HG03442 (cell line): ENCODE results near the gene NDRG3.
"Not testable (repeated sequence)": the region's sequence is repeated elsewhere in the genome, so short reads cannot be mapped to it uniquely, and the experiment has no call there.

Experiments
- ATAC-seq: cut with Tn5 transposase; IDR thresholded peaks from one replicate; pipeline ENCODE4 v1.9.1; 2021; ENCODE audit warnings: mild to moderate bottlenecking, moderate library complexity; ENCODE audit not compliant: unreplicated experiment

The NDRG3 gene

DNA sequence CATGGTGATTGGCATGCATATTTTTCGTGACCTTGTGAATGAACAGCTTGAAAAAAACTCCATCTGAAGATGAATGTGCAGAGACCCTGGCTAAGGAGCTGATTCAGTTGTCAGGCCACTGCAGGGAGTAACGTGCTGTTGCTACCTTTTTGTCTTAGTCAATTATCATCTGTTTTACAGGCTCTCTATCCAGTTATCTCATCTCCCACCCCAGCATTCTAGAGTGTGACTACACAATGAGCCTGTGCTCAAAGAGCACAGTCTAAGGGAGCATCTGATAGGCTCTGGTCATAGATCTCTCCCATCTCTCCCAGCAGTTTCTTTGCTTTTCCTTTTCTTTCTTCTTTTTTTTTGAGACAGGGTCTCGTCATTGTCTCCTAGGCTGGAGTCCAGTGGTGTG, 45.5 kb downstream of the NDRG3 start:
- no peak for ATAC-seq

DNA sequence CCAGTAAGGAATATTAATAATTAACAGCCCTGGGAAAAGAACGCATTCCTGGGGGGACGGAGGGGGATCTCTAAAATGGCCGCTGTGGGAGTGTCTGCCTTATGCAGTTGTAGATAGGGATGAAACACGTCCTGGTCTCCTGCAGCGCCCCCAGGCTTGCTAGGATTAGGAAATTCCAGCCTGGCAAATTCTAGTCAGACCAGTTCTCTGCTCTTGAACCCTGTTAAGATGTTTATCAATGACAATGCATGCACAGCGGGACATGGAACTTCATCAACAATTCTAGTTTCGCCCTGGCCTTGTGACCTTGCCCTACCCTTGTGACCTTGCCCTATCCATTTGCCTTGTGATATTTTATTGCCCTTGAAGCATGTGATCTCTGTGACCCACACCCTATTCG, 50.4 kb downstream of the NDRG3 start:
- not testable (repeated sequence) for ATAC-seq

DNA sequence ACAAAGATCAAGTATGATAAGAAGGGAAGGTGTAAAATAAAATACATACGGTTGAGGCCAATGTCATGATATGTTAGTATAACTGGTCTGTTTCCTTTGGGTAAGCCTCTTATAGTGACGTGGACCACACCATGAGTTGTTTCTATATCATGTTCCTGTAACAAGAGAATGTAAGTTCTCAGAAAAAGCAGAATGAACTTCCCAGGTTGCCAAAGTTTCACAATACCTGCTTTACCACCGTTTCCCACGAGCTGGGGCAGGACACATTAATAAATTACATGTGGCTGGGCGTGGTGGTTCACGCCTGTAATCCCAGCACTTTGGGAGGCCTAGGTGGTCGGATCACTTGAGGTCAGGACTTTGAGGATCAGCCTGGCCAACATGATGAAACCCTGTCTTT, 57.3 kb downstream of the NDRG3 start:
- no peak for ATAC-seq

DNA sequence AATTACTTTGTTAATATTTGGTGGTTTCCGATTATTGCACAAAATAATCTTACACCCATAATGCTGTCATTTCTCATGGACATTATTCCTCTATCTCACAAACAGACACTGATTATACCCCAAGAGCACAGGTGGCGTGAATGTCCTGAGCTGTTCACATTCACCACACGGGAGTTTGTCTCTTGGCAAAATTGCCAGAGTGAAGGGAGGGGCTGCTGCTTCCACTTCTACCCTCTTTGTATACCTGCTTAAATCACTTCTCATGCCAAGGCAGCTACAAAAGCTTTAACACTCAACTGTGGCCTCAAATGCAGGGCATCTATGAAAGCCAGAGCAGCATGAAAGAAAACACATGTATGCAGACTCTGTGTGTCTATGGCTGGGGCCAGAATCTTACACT, 58.0 kb downstream of the NDRG3 start:
- ATAC-seq: no peak

DNA sequence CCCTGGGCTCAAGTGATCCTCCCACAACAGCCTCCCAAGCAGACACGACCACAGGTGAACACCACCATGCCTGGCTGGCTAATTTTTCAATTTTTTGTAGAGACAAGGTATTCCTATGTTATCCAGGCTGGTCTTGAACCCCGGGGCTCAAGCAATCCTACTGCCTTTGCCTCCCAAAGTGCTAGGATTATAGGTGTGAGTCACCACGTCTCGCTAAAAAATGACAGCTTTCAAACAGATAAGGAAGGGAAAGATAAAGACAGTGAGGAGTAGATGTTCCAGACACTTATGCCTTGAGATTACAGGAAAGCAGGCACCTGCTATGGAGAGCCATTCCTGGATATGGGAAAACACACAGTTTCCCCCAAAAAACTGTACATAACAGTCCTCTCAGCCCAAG, 58.9 kb downstream of the NDRG3 start:
- no peak for ATAC-seq

DNA sequence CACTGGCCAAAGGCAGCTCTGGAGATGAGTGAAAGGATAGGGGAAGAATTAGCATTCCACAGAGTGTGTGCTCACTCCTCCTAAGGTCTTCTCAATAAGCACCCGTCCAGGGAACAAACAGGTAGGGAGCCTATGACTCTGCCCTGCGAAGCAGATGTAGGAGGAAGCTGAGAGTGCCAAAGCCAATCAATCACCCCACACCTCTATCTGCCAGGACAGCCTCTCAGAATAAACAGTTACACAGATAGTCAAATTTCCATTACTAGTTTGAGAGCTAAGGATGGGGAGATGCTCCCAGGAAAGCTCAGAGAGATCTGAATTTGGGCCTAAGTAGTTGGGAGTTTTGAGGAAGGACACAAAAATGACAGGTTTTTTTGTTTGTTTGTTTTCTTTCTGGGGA, 59.4 kb downstream of the NDRG3 start:
- ATAC-seq: no peak

- no peak for ATAC-seq
Observed at GRCh38 chr20:36684747-36685146, 61.1 kb downstream of the NDRG3 start.

DNA sequence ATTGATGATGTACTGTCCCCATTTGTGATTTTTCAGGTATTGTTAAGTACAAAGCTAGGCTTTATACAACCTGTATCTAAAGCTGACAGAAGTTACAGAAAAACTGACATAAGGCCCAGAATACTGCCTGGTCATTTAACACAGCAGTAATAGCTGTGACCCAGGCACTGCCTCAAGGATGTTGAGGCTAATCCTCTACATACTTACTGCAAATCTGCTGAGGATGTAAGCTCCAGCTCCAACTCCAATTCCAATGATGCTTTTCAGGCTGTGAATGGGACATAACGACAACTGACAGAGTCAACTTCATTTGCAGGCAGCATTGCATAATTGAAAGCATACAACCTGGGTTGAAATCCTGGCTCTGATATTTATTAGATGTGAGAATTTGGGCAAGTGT, 63.6 kb downstream of the NDRG3 start:
- ATAC-seq: no peak

DNA sequence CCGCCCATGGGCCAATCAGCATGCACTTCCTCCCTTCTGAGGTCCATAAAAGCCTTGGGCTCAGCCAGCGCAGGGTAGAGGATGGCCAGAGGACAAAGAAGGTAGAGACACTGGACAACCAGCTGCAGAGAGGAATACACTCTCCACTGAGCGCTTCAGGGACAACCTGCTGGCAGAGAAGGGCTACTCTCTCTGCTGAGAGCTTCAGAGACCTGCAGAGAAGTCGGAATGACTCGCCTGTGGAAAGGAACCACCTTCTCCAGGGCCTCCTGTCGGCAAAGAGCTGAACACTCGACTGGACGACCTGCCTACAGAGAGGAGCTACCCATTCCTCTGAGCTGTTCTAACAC, 68.5 kb downstream of the NDRG3 start:
- ATAC-seq: no peak

GRCh38 chr20:36676701-36677421, 69.0 kb downstream of the NDRG3 start:
- ATAC-seq: no peak

DNA sequence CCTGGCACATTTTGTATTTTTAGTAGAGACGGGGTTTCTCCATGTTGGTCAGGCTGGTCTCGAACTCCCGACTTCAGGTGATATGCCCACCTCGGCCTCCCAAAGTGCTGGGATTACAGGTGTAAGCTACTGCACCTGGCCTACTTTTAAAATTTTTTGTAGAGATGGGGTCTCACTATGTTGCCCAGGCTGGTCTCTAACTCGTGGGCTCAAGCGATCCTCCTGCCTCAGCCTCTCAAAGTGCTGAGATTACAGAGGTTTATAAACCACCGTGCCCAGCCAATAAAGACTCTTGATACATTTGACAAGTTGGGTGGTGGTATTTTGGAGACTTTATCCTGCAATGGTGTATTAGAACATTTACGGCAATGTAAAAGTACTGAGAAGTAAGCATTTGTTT, 70.3 kb downstream of the NDRG3 start:
- ATAC-seq: not testable (repeated sequence)

DNA sequence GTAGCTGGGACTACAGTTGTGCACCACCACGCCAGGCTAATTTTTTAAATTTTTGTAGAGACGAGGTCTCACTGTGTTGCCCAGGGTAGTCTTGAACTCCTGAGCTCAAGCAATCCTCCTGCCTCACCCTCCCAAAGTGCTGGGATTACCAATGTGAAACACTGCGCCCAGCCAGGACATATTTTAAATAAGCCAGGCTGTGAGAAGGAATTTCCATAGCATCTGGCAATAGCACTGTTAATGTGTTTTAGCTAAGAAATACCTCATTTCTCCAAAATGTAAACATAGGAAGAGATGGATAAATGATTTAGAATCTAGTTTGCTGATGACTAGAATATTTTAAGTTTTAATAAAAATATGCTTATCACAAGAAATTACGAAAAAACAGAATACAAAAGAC, 72.9 kb downstream of the NDRG3 start:
- no peak for ATAC-seq

DNA sequence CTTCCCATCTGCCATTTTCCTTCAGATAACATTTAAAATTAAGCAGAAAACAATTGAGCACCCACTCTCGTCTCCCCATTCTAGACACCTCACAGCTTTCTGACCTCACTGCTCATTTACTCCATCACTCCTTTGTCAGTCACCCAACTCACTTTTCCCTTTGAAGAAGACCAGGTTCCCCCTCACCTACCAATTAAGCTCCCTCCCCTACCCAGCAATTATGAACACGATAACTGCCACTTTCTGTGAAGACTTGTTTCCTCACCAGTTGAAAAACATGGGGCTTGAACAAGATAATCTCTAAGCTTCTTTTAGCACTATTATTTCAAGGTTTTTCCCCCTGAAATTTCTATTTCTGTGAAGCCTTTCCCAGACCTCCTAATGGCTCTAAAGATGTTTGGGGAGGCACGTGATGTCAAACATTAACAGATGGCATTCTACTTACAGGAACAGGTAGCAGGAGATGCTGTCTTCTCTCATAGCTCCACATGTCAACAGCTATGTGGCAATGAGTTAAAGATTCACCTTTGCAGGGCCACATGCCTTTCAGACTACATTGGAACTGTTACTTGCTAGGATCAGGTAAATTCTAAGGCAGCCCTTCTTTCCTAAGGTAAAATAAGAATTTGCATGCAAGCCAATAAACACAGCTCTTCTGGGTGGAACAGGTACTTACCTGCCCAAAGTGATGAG, 75.1 kb downstream of the NDRG3 start:
- no peak for ATAC-seq

GRCh38 chr20:36666181-36666740, 79.6 kb downstream of the NDRG3 start:
- ATAC-seq: no peak

GRCh38 chr20:36663031-36663430, 82.9 kb downstream of the NDRG3 start:
- ATAC-seq: no peak

DNA sequence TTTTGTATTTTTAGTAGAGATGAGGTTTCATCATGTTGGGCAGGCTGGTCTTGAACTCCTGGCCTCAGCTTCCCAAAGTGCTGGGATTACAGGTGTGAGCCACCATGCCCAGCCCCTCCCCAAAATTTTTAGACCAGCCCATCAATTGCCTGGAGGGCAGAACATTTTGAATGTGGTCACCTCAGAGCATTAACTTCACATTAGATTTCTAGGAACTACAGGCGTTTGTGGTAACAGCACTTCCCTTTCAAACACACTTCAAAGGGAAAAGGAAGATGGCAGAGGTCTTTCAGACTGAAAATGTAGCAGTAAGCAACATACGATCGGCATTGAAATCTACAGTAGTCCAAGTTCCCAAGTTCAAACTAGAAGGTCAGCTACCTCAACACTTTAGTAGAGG, 87.6 kb downstream of the NDRG3 start:
- ATAC-seq: no peak

DNA sequence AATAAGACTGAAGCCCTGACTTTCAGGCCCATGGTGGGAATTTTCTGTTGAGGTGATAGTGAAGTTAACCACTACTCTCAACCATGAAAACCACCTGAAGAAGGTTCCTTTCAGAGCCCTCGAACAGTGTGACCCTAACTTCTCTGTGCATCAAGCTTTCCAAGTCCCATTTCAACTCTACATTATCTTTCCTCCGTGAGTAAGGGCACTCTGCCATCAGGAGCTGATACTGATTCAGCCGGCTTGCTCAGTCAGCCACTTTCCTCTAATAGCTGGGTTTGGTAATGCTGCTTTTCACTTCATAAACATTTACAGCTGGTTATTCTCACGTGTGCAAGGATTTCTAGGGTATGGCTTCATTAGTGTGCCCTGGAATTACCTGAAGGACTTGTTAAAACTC, 89.2 kb downstream of the NDRG3 start:
- no peak for ATAC-seq

GRCh38 chr20:36655004-36655403, 90.9 kb downstream of the NDRG3 start:
- no peak for ATAC-seq

GRCh38 chr20:36654506-36654905, 91.4 kb downstream of the NDRG3 start:
- ATAC-seq: no peak

DNA sequence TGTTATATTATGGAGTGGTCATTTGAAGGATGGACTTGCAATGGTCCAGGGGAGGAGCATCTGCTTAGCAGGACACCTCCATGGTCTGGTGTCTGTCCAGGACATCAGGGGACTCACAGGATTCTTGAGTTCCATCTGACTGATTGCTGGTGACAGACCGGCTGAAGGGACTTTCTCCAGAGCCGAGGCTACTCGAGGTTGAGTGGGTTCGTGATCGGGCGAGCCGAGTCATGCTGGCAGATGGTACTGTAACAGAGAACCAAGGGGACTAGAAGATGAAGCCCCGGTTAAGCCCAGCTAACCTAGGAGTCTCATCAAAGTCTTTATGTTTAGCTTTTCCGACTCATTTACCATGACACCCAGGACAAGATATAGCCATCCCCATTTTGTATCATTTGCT, 92.4 kb downstream of the NDRG3 start:
- no peak for ATAC-seq

- ATAC-seq: no peak
Observed at GRCh38 chr20:36647196-36648121, 98.4 kb downstream of the NDRG3 start.
